ENCODE results near the gene LIMA1.
"Not testable (repeated sequence)": the region's sequence is repeated elsewhere in the genome, so short reads cannot be mapped to it uniquely, and the experiment has no call there.

LIMA1 gene
- total RNA-seq = 18.9 to 30.1 (median 29.4) reads per million in 3 donors

DNA sequence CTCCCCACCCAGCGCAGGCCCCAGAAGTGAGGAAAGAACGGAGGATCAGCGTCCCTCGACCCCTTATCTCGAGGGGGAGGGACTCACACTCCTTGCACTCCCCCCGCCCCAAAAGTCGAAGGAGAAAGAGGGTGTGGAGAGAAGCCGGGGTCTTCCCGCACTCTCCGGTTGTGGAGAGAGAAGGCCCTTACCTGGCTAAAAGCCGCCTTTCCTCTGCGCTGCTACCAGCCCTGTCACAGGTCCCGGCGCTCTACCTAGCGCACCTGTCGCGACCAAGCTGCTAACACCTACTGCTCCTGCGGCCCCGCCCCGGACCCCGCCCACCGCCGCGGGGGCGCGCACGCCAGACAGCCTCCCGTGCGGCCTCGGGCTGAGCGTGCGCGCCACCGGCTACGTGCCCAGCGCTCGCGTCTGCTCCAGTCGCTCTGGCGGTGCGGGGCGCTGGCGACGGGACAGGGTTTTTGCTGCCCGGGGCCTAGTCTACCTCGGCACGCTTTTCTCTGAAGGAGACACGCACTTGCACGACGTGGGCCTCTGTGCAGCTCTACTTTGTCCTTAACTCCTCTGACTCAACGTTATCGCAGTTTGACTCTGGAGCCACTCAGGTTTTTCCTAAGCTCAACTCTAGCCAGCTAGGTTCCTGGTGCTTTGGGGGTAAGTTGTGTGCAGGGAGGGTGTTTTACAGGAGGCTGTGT is at the start of gene LIMA1:
Gene LIMA1, minus strand, starts transcription at position 292 of the 695 bp plus-strand sequence. CDS start 34,769 bp downstream, outside the sequence.
- Histone ChIP-seq H3K36me3 (ENCODE audit: control insufficient read depth, insufficient read depth, low read length) (no peaks in the 10 kb centered on the region), H3K4me1 (ENCODE audit: control insufficient read depth, insufficient read depth, low read length, poor library complexity, severe bottlenecking) (no peaks in the 10 kb centered on the region), H3K4me3 (ENCODE audit: insufficient read depth, low read depth, low read length, poor library complexity, severe bottlenecking) (peak within 1 kb of the TSS; percentile 64), H3K9me3 (ENCODE audit: control insufficient read depth, low read length) (no peaks in the 10 kb centered on the region), H3K27me3 (replicated peaks; ENCODE audit: control insufficient read depth, insufficient read depth, low read length, poor library complexity, severe bottlenecking) (no peaks in the 10 kb centered on the region), H3K27ac (ENCODE audit: insufficient read depth, low read length, poor library complexity, severe bottlenecking) (peak within 1 kb of the TSS; percentile 57)
- peak; percentile 84 to 88 (median 87) for DNase-seq

DNA sequence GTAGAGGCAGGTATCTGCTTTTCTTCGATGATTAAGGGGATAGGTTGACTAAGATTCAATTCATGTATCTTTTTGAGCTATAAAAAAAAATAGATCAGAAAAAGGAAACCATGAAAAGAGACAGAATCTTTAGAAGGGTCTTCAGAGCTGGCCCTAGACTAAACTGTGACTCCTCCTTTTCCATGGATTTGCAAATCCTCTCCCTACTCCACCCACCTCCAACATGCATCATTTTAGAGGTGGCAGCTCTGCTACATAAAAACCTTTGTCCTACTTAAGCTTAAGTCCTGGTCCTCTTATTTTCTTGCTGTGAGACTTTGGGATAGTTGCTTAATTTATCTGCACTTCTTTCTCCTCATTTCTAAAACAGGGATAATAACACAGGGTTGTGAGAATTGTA is 48.4 kb upstream of the LIMA1 start:
- Histone ChIP-seq H3K9me3 (ENCODE audit: control insufficient read depth, low read length) (no peaks in the 10 kb centered on the region), H3K36me3 (ENCODE audit: control insufficient read depth, insufficient read depth, low read length) (no peaks in the 10 kb centered on the region), H3K27me3 (replicated peaks; ENCODE audit: control insufficient read depth, insufficient read depth, low read length, poor library complexity, severe bottlenecking) (no peaks in the 10 kb centered on the region), H3K27ac (ENCODE audit: insufficient read depth, low read length, poor library complexity, severe bottlenecking) (no peak overlapping the region), H3K4me1 (ENCODE audit: control insufficient read depth, insufficient read depth, low read length, poor library complexity, severe bottlenecking) (no peaks in the 10 kb centered on the region), H3K4me3 (ENCODE audit: insufficient read depth, low read depth, low read length, poor library complexity, severe bottlenecking) (no peak overlapping the region)
- DNase-seq = no peak

DNA sequence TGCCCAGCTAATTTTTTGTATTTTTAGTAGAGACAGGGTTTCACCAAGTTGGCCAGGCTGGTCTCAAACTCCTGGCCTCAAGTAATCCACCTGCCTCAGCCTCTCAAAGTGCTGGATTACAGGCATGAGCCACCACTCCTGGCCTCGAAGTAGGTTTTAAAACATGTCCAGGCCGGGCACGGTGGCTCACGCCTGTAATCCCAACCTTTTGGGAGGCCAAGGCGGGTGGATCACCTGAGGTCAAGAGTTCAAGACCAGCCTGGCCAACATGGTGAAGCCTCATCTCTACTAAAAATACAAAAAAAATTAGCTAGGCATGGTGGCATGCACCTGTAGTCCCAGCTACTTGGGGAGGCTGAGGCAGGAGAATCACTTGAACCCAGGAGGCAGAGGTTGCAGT is 45.3 kb upstream of the LIMA1 start:
- H3K4me3 ChIP-seq (ENCODE audit: insufficient read depth, low read depth, low read length, poor library complexity, severe bottlenecking); H3K9me3 ChIP-seq (ENCODE audit: control insufficient read depth, low read length); H3K27ac ChIP-seq (ENCODE audit: insufficient read depth, low read length, poor library complexity, severe bottlenecking); DNase-seq; H3K4me1 ChIP-seq (ENCODE audit: control insufficient read depth, insufficient read depth, low read length, poor library complexity, severe bottlenecking); H3K27me3 ChIP-seq (replicated peaks; ENCODE audit: control insufficient read depth, insufficient read depth, low read length, poor library complexity, severe bottlenecking); H3K36me3 ChIP-seq (ENCODE audit: control insufficient read depth, insufficient read depth, low read length): not testable (repeated sequence)

DNA sequence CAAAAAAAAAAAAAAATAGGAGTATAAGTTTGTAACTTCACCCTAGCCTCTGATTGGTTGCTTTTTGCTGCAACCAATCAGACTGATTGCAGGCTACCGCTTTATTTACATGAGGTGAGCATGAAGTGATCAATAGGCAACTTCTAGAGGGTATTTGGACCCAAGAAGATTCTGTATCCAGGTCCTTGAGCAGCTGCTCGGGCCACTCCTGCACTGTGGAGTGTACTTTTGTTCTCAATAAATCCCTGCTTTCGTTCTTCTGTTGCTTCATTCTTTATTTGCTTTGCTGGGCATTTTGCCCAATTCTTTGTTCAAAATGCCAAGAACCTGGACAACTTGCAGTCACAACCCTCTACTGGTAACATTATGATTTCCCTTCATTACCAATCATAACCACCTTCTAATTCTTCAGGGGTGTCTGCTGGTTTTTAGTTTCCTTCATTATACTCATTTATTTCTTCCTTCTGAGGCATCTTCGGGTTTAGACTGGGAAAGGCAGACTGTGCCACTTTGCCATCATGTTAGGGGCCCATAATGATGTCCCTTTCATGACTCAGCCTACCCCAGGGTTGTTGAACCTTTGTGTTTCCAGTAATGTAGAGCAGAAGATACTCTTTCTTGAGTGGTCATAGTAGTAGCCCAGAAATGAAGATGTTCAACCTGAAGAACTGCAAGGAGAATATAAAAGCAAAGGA is 43.4 kb upstream of the LIMA1 start:
- no peaks in the 10 kb centered on the region for H3K27me3 ChIP-seq (replicated peaks; ENCODE audit: control insufficient read depth, insufficient read depth, low read length, poor library complexity, severe bottlenecking)
- H3K27ac ChIP-seq (ENCODE audit: insufficient read depth, low read length, poor library complexity, severe bottlenecking) = no peak overlapping the region
- H3K4me1 ChIP-seq (ENCODE audit: control insufficient read depth, insufficient read depth, low read length, poor library complexity, severe bottlenecking) = no peaks in the 10 kb centered on the region
- no peaks in the 10 kb centered on the region for H3K36me3 ChIP-seq (ENCODE audit: control insufficient read depth, insufficient read depth, low read length)
- no peak overlapping the region for H3K4me3 ChIP-seq (ENCODE audit: insufficient read depth, low read depth, low read length, poor library complexity, severe bottlenecking)
- no peaks in the 10 kb centered on the region for H3K9me3 ChIP-seq (ENCODE audit: control insufficient read depth, low read length)
- no peak for DNase-seq

DNA sequence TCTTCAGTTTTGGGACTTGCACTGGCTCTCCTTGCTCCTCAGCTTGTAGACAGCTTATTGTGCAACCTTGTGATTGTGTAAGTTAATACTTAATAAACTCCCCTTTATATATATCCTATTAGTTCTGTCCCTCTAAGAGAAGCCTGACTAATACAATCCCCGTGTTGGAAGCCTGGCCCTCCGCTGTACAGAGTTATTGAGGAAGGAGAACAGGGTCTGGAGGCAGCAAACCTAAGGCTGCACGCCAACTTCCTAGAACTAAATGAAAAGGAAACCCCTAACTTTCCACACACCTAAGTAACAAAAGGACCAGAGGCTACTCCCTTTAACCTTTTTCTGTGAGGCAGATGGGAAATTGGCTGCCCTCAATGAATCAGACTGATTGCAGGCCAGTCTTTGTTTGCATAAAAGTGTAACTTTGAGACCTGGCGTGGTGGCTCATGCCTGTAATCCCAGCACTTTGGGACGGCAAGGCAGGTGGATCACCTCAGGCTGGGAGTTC is 42.6 kb upstream of the LIMA1 start:
- no peaks in the 10 kb centered on the region for H3K4me1 ChIP-seq (ENCODE audit: control insufficient read depth, insufficient read depth, low read length, poor library complexity, severe bottlenecking)
- no peak overlapping the region for H3K27ac ChIP-seq (ENCODE audit: insufficient read depth, low read length, poor library complexity, severe bottlenecking)
- no peaks in the 10 kb centered on the region for H3K9me3 ChIP-seq (ENCODE audit: control insufficient read depth, low read length)
- H3K4me3 ChIP-seq (ENCODE audit: insufficient read depth, low read depth, low read length, poor library complexity, severe bottlenecking) = no peak overlapping the region
- no peak for DNase-seq
- no peaks in the 10 kb centered on the region for H3K36me3 ChIP-seq (ENCODE audit: control insufficient read depth, insufficient read depth, low read length)
- no peaks in the 10 kb centered on the region for H3K27me3 ChIP-seq (replicated peaks; ENCODE audit: control insufficient read depth, insufficient read depth, low read length, poor library complexity, severe bottlenecking)

DNA sequence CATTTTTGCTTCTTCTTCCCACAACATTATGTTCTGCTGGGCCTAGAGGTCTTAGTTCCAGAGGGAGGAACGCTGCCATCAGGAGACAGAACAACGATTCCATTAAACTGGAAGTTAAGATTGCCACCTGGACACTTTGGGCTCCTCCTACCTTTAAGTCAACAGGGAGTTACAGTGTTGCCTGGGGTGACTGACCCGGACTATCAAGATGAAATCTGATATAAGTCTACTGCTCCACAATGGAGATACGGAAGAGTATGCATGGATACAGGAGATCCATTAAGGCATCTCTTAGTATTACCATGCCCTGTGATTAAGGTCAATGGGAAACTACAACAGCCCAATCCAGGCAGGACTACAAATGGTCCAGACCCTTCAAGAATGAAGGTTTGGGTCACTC is 41.5 kb upstream of the LIMA1 start:
- H3K36me3 ChIP-seq (ENCODE audit: control insufficient read depth, insufficient read depth, low read length); H3K4me1 ChIP-seq (ENCODE audit: control insufficient read depth, insufficient read depth, low read length, poor library complexity, severe bottlenecking); H3K27me3 ChIP-seq (replicated peaks; ENCODE audit: control insufficient read depth, insufficient read depth, low read length, poor library complexity, severe bottlenecking); H3K4me3 ChIP-seq (ENCODE audit: insufficient read depth, low read depth, low read length, poor library complexity, severe bottlenecking); H3K27ac ChIP-seq (ENCODE audit: insufficient read depth, low read length, poor library complexity, severe bottlenecking); H3K9me3 ChIP-seq (ENCODE audit: control insufficient read depth, low read length); DNase-seq: not testable (repeated sequence)

DNA sequence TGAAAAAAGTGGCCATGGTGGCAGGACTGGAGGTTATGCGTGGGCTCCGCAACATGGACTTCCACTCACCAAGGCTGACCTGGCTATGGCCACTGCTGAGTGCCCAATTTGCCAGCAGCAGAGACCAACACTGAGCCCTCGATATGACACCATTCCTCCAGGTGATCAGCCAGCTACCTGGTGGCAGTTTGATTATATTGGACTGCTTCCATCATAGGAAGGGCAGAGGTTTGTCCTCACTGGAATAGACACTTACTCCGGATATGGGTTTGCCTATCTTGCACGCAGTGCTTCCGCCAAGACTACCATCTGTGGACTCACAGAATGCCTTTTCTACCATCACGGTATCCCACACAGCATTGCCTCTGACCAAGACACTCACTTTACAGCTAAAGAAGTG is 40.8 kb upstream of the LIMA1 start:
- not testable (repeated sequence) for DNase-seq; H3K4me1 ChIP-seq (ENCODE audit: control insufficient read depth, insufficient read depth, low read length, poor library complexity, severe bottlenecking); H3K27me3 ChIP-seq (replicated peaks; ENCODE audit: control insufficient read depth, insufficient read depth, low read length, poor library complexity, severe bottlenecking); H3K36me3 ChIP-seq (ENCODE audit: control insufficient read depth, insufficient read depth, low read length); H3K4me3 ChIP-seq (ENCODE audit: insufficient read depth, low read depth, low read length, poor library complexity, severe bottlenecking); H3K27ac ChIP-seq (ENCODE audit: insufficient read depth, low read length, poor library complexity, severe bottlenecking); H3K9me3 ChIP-seq (ENCODE audit: control insufficient read depth, low read length)

DNA sequence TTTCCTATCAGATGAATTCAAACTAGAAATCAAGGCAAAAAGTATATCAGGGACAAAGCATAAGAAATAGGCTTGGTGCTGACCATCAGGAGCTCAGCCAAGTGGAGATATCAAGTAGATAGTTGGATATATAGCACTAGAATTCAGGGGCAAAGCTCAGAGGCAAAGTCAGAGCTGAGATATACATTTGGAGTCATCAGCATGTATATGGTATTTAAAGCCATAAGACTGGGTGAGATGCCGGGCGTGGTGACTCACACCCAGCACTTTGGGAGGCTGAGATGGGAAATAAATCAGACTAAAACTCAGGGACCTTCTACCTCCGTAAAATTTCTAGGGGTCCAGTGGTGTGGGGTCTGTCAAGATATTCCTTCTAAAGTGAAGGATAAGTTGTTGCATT is 38.9 kb upstream of the LIMA1 start:
- Histone ChIP-seq H3K9me3 (ENCODE audit: control insufficient read depth, low read length) (no peaks in the 10 kb centered on the region), H3K4me3 (ENCODE audit: insufficient read depth, low read depth, low read length, poor library complexity, severe bottlenecking) (no peak overlapping the region), H3K4me1 (ENCODE audit: control insufficient read depth, insufficient read depth, low read length, poor library complexity, severe bottlenecking) (no peaks in the 10 kb centered on the region), H3K27ac (ENCODE audit: insufficient read depth, low read length, poor library complexity, severe bottlenecking) (no peak overlapping the region), H3K36me3 (ENCODE audit: control insufficient read depth, insufficient read depth, low read length) (no peaks in the 10 kb centered on the region), H3K27me3 (replicated peaks; ENCODE audit: control insufficient read depth, insufficient read depth, low read length, poor library complexity, severe bottlenecking) (no peaks in the 10 kb centered on the region)
- no peak for DNase-seq

DNA sequence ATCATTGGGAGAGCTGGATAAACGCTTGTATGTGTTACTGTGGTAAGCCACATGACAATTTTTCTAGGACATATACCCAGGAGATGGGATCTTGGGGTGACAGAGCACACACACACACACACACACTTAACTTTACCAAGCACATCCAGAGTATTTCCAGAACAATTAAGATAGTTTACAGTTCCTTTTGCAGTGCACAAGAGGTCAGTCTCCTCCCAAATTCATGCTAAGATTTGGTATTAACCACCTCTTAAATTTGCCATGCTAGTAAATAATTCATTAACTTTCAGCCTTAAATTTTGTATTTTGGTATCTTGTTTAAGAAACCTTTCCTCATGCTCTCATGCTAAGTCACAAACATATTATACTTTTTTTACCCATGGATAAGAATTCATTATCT is 33.9 kb upstream of the LIMA1 start:
- Histone ChIP-seq H3K4me3 (ENCODE audit: insufficient read depth, low read depth, low read length, poor library complexity, severe bottlenecking) (no peak overlapping the region), H3K36me3 (ENCODE audit: control insufficient read depth, insufficient read depth, low read length) (no peaks in the 10 kb centered on the region), H3K27ac (ENCODE audit: insufficient read depth, low read length, poor library complexity, severe bottlenecking) (no peak overlapping the region), H3K4me1 (ENCODE audit: control insufficient read depth, insufficient read depth, low read length, poor library complexity, severe bottlenecking) (no peaks in the 10 kb centered on the region), H3K27me3 (replicated peaks; ENCODE audit: control insufficient read depth, insufficient read depth, low read length, poor library complexity, severe bottlenecking) (no peaks in the 10 kb centered on the region), H3K9me3 (ENCODE audit: control insufficient read depth, low read length) (no peaks in the 10 kb centered on the region)
- no peak for DNase-seq

DNA sequence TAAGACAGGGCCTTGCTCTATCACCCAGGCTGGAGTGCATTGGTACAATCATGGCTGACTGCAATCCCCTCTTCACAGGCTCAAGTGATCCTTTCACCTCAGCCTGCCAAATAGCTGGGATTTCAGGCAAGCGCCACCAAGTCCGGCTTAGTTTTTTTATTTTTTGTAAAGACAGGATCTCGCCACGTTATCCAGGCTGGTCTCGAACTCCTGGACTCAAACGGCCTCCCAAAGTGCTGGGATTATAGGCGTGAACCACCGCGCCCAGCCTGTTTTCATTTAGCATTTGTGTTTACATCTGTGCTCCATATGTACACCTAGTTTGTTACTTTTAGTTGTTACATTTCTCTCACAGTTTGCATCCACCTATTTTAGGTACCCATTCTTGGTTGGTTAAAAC is 32.5 kb upstream of the LIMA1 start:
- Histone ChIP-seq H3K9me3 (ENCODE audit: control insufficient read depth, low read length) (no peaks in the 10 kb centered on the region), H3K4me1 (ENCODE audit: control insufficient read depth, insufficient read depth, low read length, poor library complexity, severe bottlenecking) (no peaks in the 10 kb centered on the region), H3K36me3 (ENCODE audit: control insufficient read depth, insufficient read depth, low read length) (no peaks in the 10 kb centered on the region), H3K27me3 (replicated peaks; ENCODE audit: control insufficient read depth, insufficient read depth, low read length, poor library complexity, severe bottlenecking) (no peaks in the 10 kb centered on the region), H3K27ac (ENCODE audit: insufficient read depth, low read length, poor library complexity, severe bottlenecking) (no peak overlapping the region), H3K4me3 (ENCODE audit: insufficient read depth, low read depth, low read length, poor library complexity, severe bottlenecking) (no peak overlapping the region)
- DNase-seq = no peak
